HG03575 (cell line): ENCODE data around the gene ERBB3.
"Not testable (repeated sequence)": the region's sequence is repeated elsewhere in the genome, so short reads cannot be mapped to it uniquely, and the experiment has no call there.

Experiments used
- ATAC-seq: cut with Tn5 transposase; IDR thresholded peaks from one replicate; pipeline ENCODE4 v1.9.1; 2021; ENCODE audit not compliant: unreplicated experiment, insufficient number of reproducible peaks, low FRiP score; ENCODE audit errors: extremely low read depth

The ERBB3 gene

GRCh38 chr12:56079723-56080555, at the start of gene ERBB3:
TSS of gene ERBB3 (plus strand) at chr12:56080165. CDS start at chr12:56080301, 136 bp downstream.
- no peak for ATAC-seq

- ATAC-seq: no peak
These were observed 48.0 kb upstream of the ERBB3 start for GRCh38 chr12:56031987-56032386.

- no peak for ATAC-seq
These were observed 45.2 kb upstream of the ERBB3 start for GRCh38 chr12:56034586-56035332.

GRCh38 chr12:56037161-56037560, 42.8 kb upstream of the ERBB3 start:
- ATAC-seq: no peak

GRCh38 chr12:56038022-56038655, 41.8 kb upstream of the ERBB3 start:
- ATAC-seq: no peak

- no peak for ATAC-seq
These were observed 39.8 kb upstream of the ERBB3 start for GRCh38 chr12:56040151-56040550.

GRCh38 chr12:56040963-56041551, 38.9 kb upstream of the ERBB3 start:
- ATAC-seq: no peak

GRCh38 chr12:56041552-56042429, 38.2 kb upstream of the ERBB3 start, which contains the start of gene RPS26:
TSS of gene RPS26 (plus strand) at chr12:56041918. CDS start at chr12:56042167, 249 bp downstream.
- peak; percentile 67 for ATAC-seq

- ATAC-seq: not testable (repeated sequence)
These were observed 37.5 kb upstream of the ERBB3 start for GRCh38 chr12:56042430-56042813.

GRCh38 chr12:56042843-56043242, 37.1 kb upstream of the ERBB3 start:
- ATAC-seq: no peak

- ATAC-seq: no peak
These were observed 33.8 kb upstream of the ERBB3 start for GRCh38 chr12:56046027-56046780.

- ATAC-seq: no peak
These were observed 26.5 kb upstream of the ERBB3 start for GRCh38 chr12:56053407-56053893.

- ATAC-seq: not testable (repeated sequence)
These were observed 20.0 kb upstream of the ERBB3 start for GRCh38 chr12:56059964-56060363.

GRCh38 chr12:56061982-56062381, 18.0 kb upstream of the ERBB3 start:
- ATAC-seq: no peak

GRCh38 chr12:56062996-56063395, 17.0 kb upstream of the ERBB3 start:
- no peak for ATAC-seq

GRCh38 chr12:56071648-56072047, 8.3 kb upstream of the ERBB3 start:
- ATAC-seq: no peak

GRCh38 chr12:56074396-56074795, 5.6 kb upstream of the ERBB3 start:
- no peak for ATAC-seq

- ATAC-seq: not testable (repeated sequence)
These were observed 2.0 kb upstream of the ERBB3 start for GRCh38 chr12:56077966-56078365.
